ENCODE data around the gene DMD. TPM values are rescaled to one million over a fixed set of nuclear protein-coding genes. Genes with fewer than 3 reads are reported as not detected.

Gene DMD
- total and polyA plus RNA-seq, 12 donors = 28.5 to 228 (median 168) TPM

GRCh38 chrX:31255310-31256033 is 1955.9 kb downstream of the DMD start:
- 86% methylated on average over 9 of the region's 9 CpGs for WGBS, 2 donors
- Histone ChIP-seq H3K27ac (no peak overlapping the region), H3K4me3 (no peak overlapping the region), H3K27me3 (no peaks in the 10 kb centered on the region), H3K4me1 (peaks cover 0 to 4% (median 0%) of the 10 kb centered on the region in 9 donors), H3K9me3 (no peaks in the 10 kb centered on the region), H3K36me3 (peaks cover 0 to 25% (median 0%) of the 10 kb centered on the region in 9 donors)
- DNase-seq (no peak), ATAC-seq (no peak)
- intact Hi-C loops (cut with DNase I) = no loop called here
- no peak for TF ChIP-seq CTCF (IDR thresholded peaks at IDR 0.05)

- no peaks in the 10 kb centered on the region for H3K9me3 ChIP-seq
- no peak for TF ChIP-seq CTCF (IDR thresholded peaks at IDR 0.05)
- no peaks in the 10 kb centered on the region for H3K27me3 ChIP-seq
- no peak overlapping the region for H3K4me3 ChIP-seq
- WGBS, 2 donors = 55 to 93% methylated on average over 3 of the region's 3 CpGs
- DNase-seq (no peak), ATAC-seq (no peak)
- no peaks in the 10 kb centered on the region for H3K4me1 ChIP-seq
- H3K36me3 ChIP-seq = peaks cover 0 to 9% (median 0%) of the 10 kb centered on the region in 9 donors
- H3K27ac ChIP-seq = no peak overlapping the region
- intact Hi-C loops (cut with DNase I) = no loop called here
These were observed 1959.2 kb downstream of the DMD start for GRCh38 chrX:31252133-31252532.

- H3K27ac ChIP-seq = no peak overlapping the region
- H3K4me1 ChIP-seq = no peaks in the 10 kb centered on the region
- H3K4me3 ChIP-seq = no peak overlapping the region
- H3K36me3 ChIP-seq = peaks cover 0 to 5% (median 0%) of the 10 kb centered on the region in 9 donors
- ATAC-seq = no peak
- intact Hi-C loops (cut with DNase I) = no loop called here
- 86 to 91% methylated on average over 4 of the region's 4 CpGs for WGBS, 2 donors
- no peaks in the 10 kb centered on the region for H3K9me3 ChIP-seq
- H3K27me3 ChIP-seq = no peaks in the 10 kb centered on the region
- no peak for TF ChIP-seq CTCF (IDR thresholded peaks at IDR 0.05)
- no peak for DNase-seq
These were observed 1960.0 kb downstream of the DMD start for GRCh38 chrX:31251336-31251735.

GRCh38 chrX:31245714-31246113 is 1965.6 kb downstream of the DMD start:
- Histone ChIP-seq H3K36me3 (peaks cover 0 to 5% (median 0%) of the 10 kb centered on the region in 9 donors), H3K4me1 (no peaks in the 10 kb centered on the region), H3K27ac (no peak overlapping the region), H3K4me3 (no peak overlapping the region), H3K9me3 (no peaks in the 10 kb centered on the region), H3K27me3 (no peaks in the 10 kb centered on the region)
- no peak for TF ChIP-seq CTCF (IDR thresholded peaks at IDR 0.05)
- DNase-seq = no peak
- 89 to 91% methylated on average over 4 of the region's 4 CpGs for WGBS, 2 donors
- ATAC-seq = no peak
- intact Hi-C loops (cut with DNase I) = no loop called here
